Thyroid gland (tissue), 4 donors: ENCODE results near the gene FBXO17. TPM values are rescaled to one million over a fixed set of nuclear protein-coding genes. Genes with fewer than 3 reads are reported as not detected.

Experiments used
- DNase-seq, 2 donors: peaks; one replicate each; pipeline ENCODE4 v3.0.0-alpha.2; 2019
- H3K27ac ChIP-seq, 3 donors: fragments of 200-600 bp; sonication (generic); 1 replicate in 2 of 3; 2 replicates in 1 of 3; pipeline ENCODE4 v1.5.1; 2016 to 2019; ENCODE audit warnings: mild to moderate bottlenecking in 1 of 3, moderate library complexity in 1 of 3
- H3K27me3 ChIP-seq: fragments of 200-600 bp; sonication (generic); one replicate; pipeline ENCODE4 v1.5.1; 2019
- H3K36me3 ChIP-seq, 2 donors: fragments of 200-600 bp; sonication (generic); one replicate each; pipeline ENCODE4 v1.5.1; 2016 to 2019
- H3K4me1 ChIP-seq, 2 donors: fragments of 200-600 bp; sonication (generic); one replicate each; pipeline ENCODE4 v1.5.1; 2017 to 2019
- H3K4me3 ChIP-seq, 3 donors: fragments of 200-600 bp; sonication (generic); replicated peaks in 1 of 3; 1 replicate in 2 of 3; 2 replicates in 1 of 3; pipeline ENCODE4 v1.5.1; 2016; ENCODE audit warnings: mild to moderate bottlenecking in 1 of 3
- H3K9me3 ChIP-seq: fragments of 200-600 bp; sonication (generic); one replicate; pipeline ENCODE4 v1.5.1; 2017
- POLR2A ChIP-seq, 2 donors: fragments of 450-650 bp; IDR thresholded peaks; one replicate each; pipeline ENCODE4 v1.6.1; 2017; ENCODE audit warnings: antibody characterized with exemption in 2 of 2, mild to moderate bottlenecking in 2 of 2, moderate library complexity in 1 of 2
- WGBS, 2 donors: methylation state at CpG; one replicate each; pipeline ENCODE4 v1.1.5; 2017; 5-methylcytosine and 5-hydroxymethylcytosine counted together
- intact Hi-C: fragments of 100-400 bp; cut with DNase I; formaldehyde crosslinking; loops from one replicate; pipeline ENCODE4 v1.15.1; 2023
- total RNA-seq, 4 donors: library from RNA; depleted of rRNA; stranded (reverse); fragments of >200 nt; gene quantifications; one replicate each; pipeline ENCODE4 v1.2.3, GENCODE V29; 2016
- TF ChIP-seq, protein P1 (sequence below), 6 experiments: fragments of 200-600 bp in 3 of 6; fragments of 450-650 bp in 3 of 6; sonication (generic) in 3 of 6; IDR thresholded peaks; one replicate each; pipeline ENCODE4 v1.5.1; 2016 to 2019; ENCODE audit warnings: antibody characterized with exemption in 6 of 6, mild to moderate bottlenecking in 2 of 6, inconsistent platforms in 1 of 6, moderate library complexity in 1 of 6

Gene FBXO17
- total RNA-seq, 4 donors from 2014 or later = 4.3 to 18.0 (median 8.1) TPM

DNA sequence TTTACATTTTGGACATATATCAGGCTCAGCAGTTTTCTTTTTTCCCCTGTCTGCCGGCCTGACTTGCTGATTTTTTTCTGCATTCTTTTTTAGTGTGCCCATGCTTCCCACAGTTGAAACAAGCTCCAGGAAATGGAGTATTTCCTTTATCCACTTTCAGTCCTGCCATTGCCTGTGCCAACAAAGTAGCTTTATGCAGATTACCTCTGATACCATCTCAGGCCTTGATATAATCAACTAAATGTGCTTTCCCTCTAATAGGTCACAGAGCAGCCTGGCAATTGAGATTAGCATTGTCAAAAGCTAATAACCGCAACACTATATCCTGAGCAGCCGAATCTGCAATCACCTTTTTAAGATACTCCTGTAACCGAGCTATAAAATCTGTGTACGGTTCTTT is 35.6 kb downstream of the FBXO17 start:
- no peak for DNase-seq
- H3K9me3 ChIP-seq = no peaks in the 10 kb centered on the region
- no peaks in the 10 kb centered on the region for H3K4me1 ChIP-seq
- no peaks in the 10 kb centered on the region for H3K27me3 ChIP-seq
- no peaks in the 10 kb centered on the region for H3K36me3 ChIP-seq
- no peak overlapping the region for H3K4me3 ChIP-seq
- TF ChIP-seq, protein P1, sequence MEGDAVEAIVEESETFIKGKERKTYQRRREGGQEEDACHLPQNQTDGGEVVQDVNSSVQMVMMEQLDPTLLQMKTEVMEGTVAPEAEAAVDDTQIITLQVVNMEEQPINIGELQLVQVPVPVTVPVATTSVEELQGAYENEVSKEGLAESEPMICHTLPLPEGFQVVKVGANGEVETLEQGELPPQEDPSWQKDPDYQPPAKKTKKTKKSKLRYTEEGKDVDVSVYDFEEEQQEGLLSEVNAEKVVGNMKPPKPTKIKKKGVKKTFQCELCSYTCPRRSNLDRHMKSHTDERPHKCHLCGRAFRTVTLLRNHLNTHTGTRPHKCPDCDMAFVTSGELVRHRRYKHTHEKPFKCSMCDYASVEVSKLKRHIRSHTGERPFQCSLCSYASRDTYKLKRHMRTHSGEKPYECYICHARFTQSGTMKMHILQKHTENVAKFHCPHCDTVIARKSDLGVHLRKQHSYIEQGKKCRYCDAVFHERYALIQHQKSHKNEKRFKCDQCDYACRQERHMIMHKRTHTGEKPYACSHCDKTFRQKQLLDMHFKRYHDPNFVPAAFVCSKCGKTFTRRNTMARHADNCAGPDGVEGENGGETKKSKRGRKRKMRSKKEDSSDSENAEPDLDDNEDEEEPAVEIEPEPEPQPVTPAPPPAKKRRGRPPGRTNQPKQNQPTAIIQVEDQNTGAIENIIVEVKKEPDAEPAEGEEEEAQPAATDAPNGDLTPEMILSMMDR (IDR thresholded peaks at IDR 0.05) = no peak
- TF ChIP-seq POLR2A (IDR thresholded peaks at IDR 0.05) = no peak
- H3K27ac ChIP-seq = no peak overlapping the region
- intact Hi-C loops = loop anchor here (10.0 kb wide), 1 partner anchor 405 kb away; no protein-coding TSS in a partner anchor
- WGBS, 2 donors = 44 to 60% methylated on average over 5 of the region's 5 CpGs

DNA sequence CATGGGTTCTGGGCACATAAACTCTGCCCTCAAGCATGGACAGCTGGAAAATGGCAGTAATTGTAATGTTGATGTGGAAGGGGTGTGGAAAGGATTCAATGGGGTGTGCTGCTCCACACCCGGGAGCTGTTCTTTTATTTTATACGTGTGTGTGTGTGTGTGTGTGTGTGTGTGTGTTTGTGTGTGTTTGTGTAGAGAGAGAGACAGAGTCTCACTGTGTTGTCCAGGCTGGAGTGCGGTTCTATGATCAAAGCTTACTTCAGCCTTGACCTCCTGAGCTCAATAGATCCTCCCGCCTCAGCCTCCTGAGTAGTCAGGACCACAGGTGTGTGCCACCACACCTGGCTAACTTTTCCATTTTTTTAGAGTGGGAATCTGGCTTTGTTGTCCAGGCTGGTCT is 42.0 kb downstream of the FBXO17 start:
- no peaks in the 10 kb centered on the region for H3K36me3 ChIP-seq
- no peaks in the 10 kb centered on the region for H3K27me3 ChIP-seq
- H3K4me3 ChIP-seq = no peak overlapping the region
- intact Hi-C loops = no loop called here
- WGBS, 2 donors = 67 to 80% methylated on average over 4 of the region's 4 CpGs
- DNase-seq = no peak
- no peaks in the 10 kb centered on the region for H3K9me3 ChIP-seq
- H3K27ac ChIP-seq = no peak overlapping the region
- H3K4me1 ChIP-seq = peaks cover 0 to 17% of the 10 kb centered on the region in 2 donors
- no peak for TF ChIP-seq POLR2A (IDR thresholded peaks at IDR 0.05)
- TF ChIP-seq, protein P1 (IDR thresholded peaks at IDR 0.05) = no peak

DNA sequence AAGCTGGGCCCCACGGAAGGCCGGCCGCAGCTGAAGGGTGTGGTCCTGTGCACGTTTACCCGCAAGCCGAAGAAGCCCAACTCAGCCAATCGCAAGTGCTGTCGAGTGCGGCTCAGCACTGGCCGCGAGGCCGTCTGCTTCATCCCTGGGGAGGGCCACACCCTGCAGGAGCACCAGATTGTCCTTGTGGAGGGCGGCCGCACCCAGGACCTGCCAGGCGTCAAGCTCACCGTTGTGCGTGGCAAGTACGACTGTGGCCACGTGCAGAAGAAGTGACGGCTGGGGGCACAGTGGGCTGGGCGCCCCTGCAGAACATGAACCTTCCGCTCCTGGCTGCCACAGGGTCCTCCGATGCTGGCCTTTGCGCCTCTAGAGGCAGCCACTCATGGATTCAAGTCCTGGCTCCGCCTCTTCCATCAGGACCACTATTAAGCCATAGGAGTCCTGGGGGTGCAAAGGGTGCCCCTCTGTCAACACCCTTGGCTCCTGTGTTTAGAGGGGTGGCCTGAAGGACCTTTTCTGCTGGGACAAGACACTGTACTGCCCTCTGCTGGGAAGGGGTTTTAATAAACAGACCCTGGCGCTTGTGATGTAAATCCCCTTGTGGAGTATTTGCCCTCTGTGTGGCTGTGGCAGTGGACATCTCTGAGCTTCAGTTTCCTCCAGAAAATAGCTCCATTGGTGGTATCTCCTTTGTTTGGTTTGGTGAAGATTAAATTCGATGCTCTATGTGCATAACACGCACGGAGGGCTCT is 42.9 kb downstream of the FBXO17 start:
- peaks cover 0 to 17% of the 10 kb centered on the region in 2 donors for H3K4me1 ChIP-seq
- no peaks in the 10 kb centered on the region for H3K36me3 ChIP-seq
- no peaks in the 10 kb centered on the region for H3K9me3 ChIP-seq
- peak in 1 of 2 donors; percentile 9 for DNase-seq
- intact Hi-C loops = no loop called here
- TF ChIP-seq, protein P1 (IDR thresholded peaks at IDR 0.05) = no peak
- TF ChIP-seq POLR2A (IDR thresholded peaks at IDR 0.05) = no peak
- no peaks in the 10 kb centered on the region for H3K27me3 ChIP-seq
- H3K4me3 ChIP-seq = no peak overlapping the region
- 86 to 97% methylated on average over 18 to 21 of the region's 29 CpGs for WGBS, 2 donors
- H3K27ac ChIP-seq = no peak overlapping the region

DNA sequence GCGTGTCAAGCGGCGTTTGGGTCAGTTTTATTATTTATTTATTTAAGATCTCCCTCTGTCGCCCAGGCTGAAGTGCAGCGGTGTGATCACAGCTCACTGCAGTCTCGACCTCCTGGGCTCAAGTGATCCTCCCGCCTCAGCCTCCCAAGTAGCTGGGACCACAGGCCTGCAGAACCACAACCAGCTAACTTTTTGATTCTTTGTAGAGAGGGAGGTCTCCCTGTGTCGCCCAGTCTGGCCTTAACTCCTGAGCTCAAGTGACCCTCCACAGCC is 44.1 kb downstream of the FBXO17 start:
- H3K4me3 ChIP-seq = peak overlapping the region in 2 of 3 donors; percentile 41 to 68
- intact Hi-C loops = no loop called here
- H3K27me3 ChIP-seq = no peaks in the 10 kb centered on the region
- H3K4me1 ChIP-seq = peaks cover 0 to 17% of the 10 kb centered on the region in 2 donors
- TF ChIP-seq POLR2A (IDR thresholded peaks at IDR 0.05) = no peak
- TF ChIP-seq, protein P1 (IDR thresholded peaks at IDR 0.05) = no peak
- no peak for DNase-seq
- H3K36me3 ChIP-seq = no peaks in the 10 kb centered on the region
- no peaks in the 10 kb centered on the region for H3K9me3 ChIP-seq
- 27 to 30% methylated on average over 8 of the region's 8 CpGs for WGBS, 2 donors
- no peak overlapping the region for H3K27ac ChIP-seq

DNA sequence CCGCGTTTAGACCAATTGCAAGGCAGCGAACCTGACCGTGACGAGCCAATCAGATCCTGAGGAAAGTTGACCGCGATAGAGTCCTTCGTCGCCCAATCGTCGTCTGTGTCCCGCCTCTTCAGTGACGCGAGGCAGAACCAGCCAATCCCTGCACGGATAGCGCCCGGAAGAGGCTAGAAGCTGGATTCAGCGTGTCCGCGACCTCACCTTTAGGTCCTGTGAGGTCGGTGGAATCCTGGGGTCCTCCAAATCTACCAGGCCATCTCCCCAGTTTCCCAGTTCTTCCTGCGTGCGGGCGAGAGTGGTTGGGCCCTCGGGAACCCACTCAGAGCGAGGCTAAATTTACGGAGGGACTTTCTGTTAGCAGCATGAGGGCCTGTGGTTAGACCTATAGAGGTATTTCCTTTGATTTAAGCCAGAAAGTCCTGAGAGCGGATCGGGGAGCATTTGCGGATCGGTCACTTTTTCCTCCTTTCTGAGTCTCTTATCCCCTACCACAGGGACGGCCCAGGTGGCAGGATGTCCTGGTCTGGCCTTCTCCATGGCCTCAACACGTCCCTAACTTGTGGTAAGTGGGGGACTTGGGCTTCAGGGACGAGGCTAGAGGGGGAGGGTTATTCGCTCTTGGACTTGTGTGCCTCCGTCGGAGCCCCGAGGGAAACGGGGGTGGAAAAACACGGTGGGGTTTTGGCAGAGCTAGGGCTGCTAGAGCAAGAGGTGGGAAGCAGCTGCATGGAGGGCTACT is 44.6 kb downstream of the FBXO17 start, which contains the start of gene MRPS12:
Gene MRPS12 (plus strand): TSS at position 169 of the 745 bp plus-strand sequence. CDS start 351 bp downstream, at position 520.
- TF ChIP-seq, protein P1 (IDR thresholded peaks at IDR 0.05) = no peak
- TF ChIP-seq POLR2A (IDR thresholded peaks at IDR 0.05) = peak in 1 of 2 donors; percentile 58
- 0 to 2% methylated on average over 21 to 39 of the region's 40 CpGs for WGBS, 2 donors
- Histone ChIP-seq H3K36me3 (no peaks in the 10 kb centered on the region), H3K4me3 (peak within 1 kb of the TSS; percentile 9 to 68 (median 42)), H3K4me1 (peaks cover 0 to 17% of the 10 kb centered on the region in 2 donors), H3K27ac (peak within 1 kb of the TSS; percentile 59 to 86 (median 76)), H3K9me3 (no peaks in the 10 kb centered on the region), H3K27me3 (no peaks in the 10 kb centered on the region)
- intact Hi-C loops = no loop called here
- peak; percentile 99 for DNase-seq
